CD4-positive, alpha-beta T cell treated with Interleukin-17A for 1 hour (primary cell): ENCODE results near the gene CHST8.
"Not testable (repeated sequence)": the region's sequence is repeated elsewhere in the genome, so short reads cannot be mapped to it uniquely, and the experiment has no call there.

ENCODE experiments used
- DNase-seq: peaks from one replicate; pipeline ENCODE4 v3.0.0-alpha.2; 2020

Gene CHST8

GRCh38 chr19:33621811-33622504 lies at the start of gene CHST8:
Gene CHST8 (plus strand): TSS chr19:33621953. CDS start chr19:33689262, 67,309 bp downstream.
- no peak for DNase-seq

GRCh38 chr19:33572929-33573328 lies 48.8 kb upstream of the CHST8 start:
- DNase-seq: no peak

- DNase-seq: no peak
These were observed 46.9 kb upstream of the CHST8 start for GRCh38 chr19:33574824-33575223.

- no peak for DNase-seq
These were observed 43.1 kb upstream of the CHST8 start for GRCh38 chr19:33578697-33579096.

GRCh38 chr19:33580026-33580644 lies 41.6 kb upstream of the CHST8 start:
- no peak for DNase-seq

- no peak for DNase-seq
These were observed 41.1 kb upstream of the CHST8 start for GRCh38 chr19:33580645-33581037.

- no peak for DNase-seq
These were observed 38.8 kb upstream of the CHST8 start for GRCh38 chr19:33582914-33583313.

GRCh38 chr19:33587150-33587549 lies 34.6 kb upstream of the CHST8 start:
- DNase-seq: no peak

GRCh38 chr19:33590224-33590623 lies 31.5 kb upstream of the CHST8 start:
- DNase-seq: no peak

GRCh38 chr19:33595783-33596182 lies 26.0 kb upstream of the CHST8 start:
- DNase-seq: no peak

GRCh38 chr19:33601583-33601982 lies 20.2 kb upstream of the CHST8 start:
- DNase-seq: no peak

GRCh38 chr19:33602576-33603204 lies 19.1 kb upstream of the CHST8 start:
- DNase-seq: no peak

GRCh38 chr19:33603377-33603776 lies 18.4 kb upstream of the CHST8 start:
- no peak for DNase-seq

GRCh38 chr19:33604651-33605050 lies 17.1 kb upstream of the CHST8 start:
- DNase-seq: no peak

- not testable (repeated sequence) for DNase-seq
These were observed 15.9 kb upstream of the CHST8 start for GRCh38 chr19:33605803-33606295.

- no peak for DNase-seq
These were observed 15.2 kb upstream of the CHST8 start for GRCh38 chr19:33606556-33606955.

GRCh38 chr19:33609353-33609752 lies 12.4 kb upstream of the CHST8 start:
- no peak for DNase-seq

GRCh38 chr19:33610588-33610987 lies 11.2 kb upstream of the CHST8 start:
- DNase-seq: no peak

GRCh38 chr19:33612928-33613619 lies 8.7 kb upstream of the CHST8 start:
- no peak for DNase-seq

- DNase-seq: no peak
These were observed 8.1 kb upstream of the CHST8 start for GRCh38 chr19:33613620-33614000.

GRCh38 chr19:33616346-33616745 lies 5.4 kb upstream of the CHST8 start:
- DNase-seq: no peak

GRCh38 chr19:33616857-33617256 lies 4.9 kb upstream of the CHST8 start:
- DNase-seq: no peak

GRCh38 chr19:33618363-33618762 lies 3.4 kb upstream of the CHST8 start:
- DNase-seq: not testable (repeated sequence)

- no peak for DNase-seq
These were observed 2.9 kb upstream of the CHST8 start for GRCh38 chr19:33618884-33619283.
